ENCODE measurements around the gene ITGB3.

GRCh38 chr17:47281216-47281615, 27.6 kb downstream of the ITGB3 start:
- no peak for TF ChIP-seq EZH2phosphoT487 (IDR thresholded peaks at IDR 0.05; ENCODE audit: borderline replicate concordance, low read length)
- TF ChIP-seq, protein P1, sequence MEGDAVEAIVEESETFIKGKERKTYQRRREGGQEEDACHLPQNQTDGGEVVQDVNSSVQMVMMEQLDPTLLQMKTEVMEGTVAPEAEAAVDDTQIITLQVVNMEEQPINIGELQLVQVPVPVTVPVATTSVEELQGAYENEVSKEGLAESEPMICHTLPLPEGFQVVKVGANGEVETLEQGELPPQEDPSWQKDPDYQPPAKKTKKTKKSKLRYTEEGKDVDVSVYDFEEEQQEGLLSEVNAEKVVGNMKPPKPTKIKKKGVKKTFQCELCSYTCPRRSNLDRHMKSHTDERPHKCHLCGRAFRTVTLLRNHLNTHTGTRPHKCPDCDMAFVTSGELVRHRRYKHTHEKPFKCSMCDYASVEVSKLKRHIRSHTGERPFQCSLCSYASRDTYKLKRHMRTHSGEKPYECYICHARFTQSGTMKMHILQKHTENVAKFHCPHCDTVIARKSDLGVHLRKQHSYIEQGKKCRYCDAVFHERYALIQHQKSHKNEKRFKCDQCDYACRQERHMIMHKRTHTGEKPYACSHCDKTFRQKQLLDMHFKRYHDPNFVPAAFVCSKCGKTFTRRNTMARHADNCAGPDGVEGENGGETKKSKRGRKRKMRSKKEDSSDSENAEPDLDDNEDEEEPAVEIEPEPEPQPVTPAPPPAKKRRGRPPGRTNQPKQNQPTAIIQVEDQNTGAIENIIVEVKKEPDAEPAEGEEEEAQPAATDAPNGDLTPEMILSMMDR (IDR thresholded peaks at IDR 0.05; ENCODE audit: low read depth, low read length, poor library complexity, severe bottlenecking): no peak

All from DOHH2 (cell line).